T-cell (primary cell): ENCODE results near the gene KCNJ6. TPM values are rescaled to one million over a fixed set of nuclear protein-coding genes. Genes with fewer than 3 reads are reported as not detected.
A peak's percentile ranks its signal among the peaks of the same experiment; 100 is the strongest.

Source experiments
- ATAC-seq, 4 experiments: fragments of 200-7000 bp in 3 of 4; fragments of 150-1000 bp in 1 of 4; cut with Tn5 transposase; replicated peaks in 1 of 4; 1 replicate in 3 of 4; 2 replicates in 1 of 4; pipeline ENCODE4 v1.10.0; 2021; ENCODE audit warnings: moderate library complexity in 3 of 4, mild to moderate bottlenecking in 2 of 4, moderate number of reproducible peaks in 1 of 4
- CTCF ChIA-PET, 2 donors: fragments of 300-600 bp; sonication (Branson Sonifier 250); formaldehyde crosslinking; loops; one replicate each; lab custom pipeline; 2022; ENCODE audit warnings: antibody characterized with exemption in 2 of 2; lab: Charles Lee
- POLR2A ChIA-PET, 2 donors: fragments of 300-600 bp; sonication (Branson Sonifier 250); formaldehyde crosslinking; loops; one replicate each; lab custom pipeline; 2022; ENCODE audit warnings: antibody characterized with exemption in 2 of 2; lab: Charles Lee
- DNase-seq, 35 experiments: peaks; one replicate each; pipeline versions ENCODE4 v3.0.0 to v3.0.0-alpha.2; 2013 to 2023
- H3K27ac ChIP-seq: one replicate; pipeline ENCODE4 v1.5.1; 2013; ENCODE audit warnings: low read length
- H3K27me3 ChIP-seq, 2 experiments: replicated peaks in 1 of 2; 1 replicate in 1 of 2; 2 replicates in 1 of 2; pipeline versions ENCODE4 v1.6.1 to v1.7.0; 2013; ENCODE audit warnings: low read length in 1 of 2, mixed read lengths in 1 of 2; ENCODE audit not compliant: control insufficient read depth in 2 of 2, insufficient read depth in 2 of 2; ENCODE audit errors: extremely low read depth in 1 of 2
- H3K36me3 ChIP-seq, 2 donors: 1 replicate in 1 of 2; 2 replicates in 1 of 2; pipeline versions ENCODE4 v1.6.1 to v1.7.0; 2013; ENCODE audit warnings: low read length in 1 of 2; ENCODE audit not compliant: control insufficient read depth in 2 of 2, insufficient read depth in 1 of 2; ENCODE audit errors: extremely low read depth in 1 of 2
- H3K4me1 ChIP-seq, 2 experiments: 1 replicate in 1 of 2; 2 replicates in 1 of 2; pipeline versions ENCODE4 v1.6.1 to v1.7.0; 2013; ENCODE audit warnings: low read length in 2 of 2, mixed read lengths in 1 of 2; ENCODE audit not compliant: insufficient read depth in 2 of 2, control insufficient read depth in 1 of 2; ENCODE audit errors: extremely low read depth in 1 of 2
- H3K4me3 ChIP-seq, 2 donors: 1 replicate in 1 of 2; 2 replicates in 1 of 2; pipeline versions ENCODE4 v1.5.1 to v1.7.0; 2013; ENCODE audit warnings: mild to moderate bottlenecking in 2 of 2, low read length in 1 of 2, moderate library complexity in 1 of 2; ENCODE audit not compliant: control insufficient read depth in 1 of 2; ENCODE audit errors: extremely low read depth in 1 of 2
- H3K9me3 ChIP-seq: 2 replicates; pipeline ENCODE4 v1.7.0; 2013
- H3K27ac Mint-ChIP-seq, 2 donors: one replicate each; pipeline ENCODE4 v1.8.0; 2020 to 2021; ENCODE audit warnings: mild to moderate bottlenecking in 2 of 2, mixed read lengths in 2 of 2
- H3K27me3 Mint-ChIP-seq, 2 donors: one replicate each; pipeline ENCODE4 v1.8.0; 2021 to 2022; ENCODE audit warnings: mixed read lengths in 2 of 2
- H3K36me3 Mint-ChIP-seq: one replicate; pipeline ENCODE4 v1.8.0; 2021; ENCODE audit warnings: mixed read lengths
- H3K4me1 Mint-ChIP-seq, 3 donors: one replicate each; pipeline ENCODE4 v1.8.0; 2020 to 2022; ENCODE audit warnings: mixed read lengths in 3 of 3, mild to moderate bottlenecking in 1 of 3
- H3K4me3 Mint-ChIP-seq, 3 donors: one replicate each; pipeline ENCODE4 v1.8.0; 2020 to 2022; ENCODE audit warnings: mild to moderate bottlenecking in 3 of 3, mixed read lengths in 3 of 3, moderate library complexity in 3 of 3
- H3K9me3 Mint-ChIP-seq, 3 donors: one replicate each; pipeline ENCODE4 v1.8.0; 2020 to 2022; ENCODE audit warnings: mixed read lengths in 3 of 3
- WGBS: methylation state at CpG from one replicate; pipeline ENCODE4 v1.1.5; 2013; ENCODE audit warnings: missing lambda C conversion rate; ENCODE audit not compliant: insufficient coverage; 5-methylcytosine and 5-hydroxymethylcytosine counted together
- total RNA-seq, 35 experiments: library from RNA in 6 of 35; stranded (reverse) in 6 of 35; fragments of 120-200 nt in 1 of 35; gene quantifications; one replicate each; pipeline versions ENCODE4 v1.2.1 to v1.2.4 and lab custom pipeline; 2013 to 2026

The KCNJ6 gene
- total RNA-seq, 5 donors from 2014 or later (not counting 1 experiment from before 2014, with no cell fraction given), result not detected

DNA sequence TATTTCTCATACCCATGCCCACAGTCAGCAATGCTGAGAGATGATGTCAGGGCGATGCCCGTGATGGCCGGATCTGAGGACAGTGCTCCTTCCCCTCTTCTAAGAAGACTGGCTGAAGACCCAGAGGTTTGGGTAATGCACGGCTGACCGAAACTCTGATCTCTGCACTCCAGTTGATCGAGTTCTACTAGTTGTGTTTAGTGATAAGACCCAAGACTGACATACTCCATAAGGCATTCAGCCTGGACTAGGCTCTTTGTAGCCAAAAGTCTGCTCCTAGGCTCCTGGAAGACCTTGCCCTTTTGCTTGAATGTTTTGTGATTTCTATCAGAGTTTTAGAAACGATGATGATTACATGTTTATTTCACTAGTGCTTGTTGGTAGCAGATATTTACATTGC is 298.2 kb downstream of the KCNJ6 start:
- Mint-ChIP-seq H3K36me3 (no peaks in the 10 kb centered on the region), H3K4me1 (no peaks in the 10 kb centered on the region), H3K9me3 (no peaks in the 10 kb centered on the region), H3K27ac (no peak overlapping the region), H3K27me3 (peaks cover 16 to 27% of the 10 kb centered on the region in 2 donors), H3K4me3 (no peak overlapping the region)
- CTCF ChIA-PET, result no interaction called here
- WGBS, result 89% methylated on average over 3 of the region's 7 CpGs
- DNase-seq (no peak), ATAC-seq (no peak)
- Histone ChIP-seq H3K27ac (no peak overlapping the region), H3K4me1 (no peaks in the 10 kb centered on the region), H3K4me3 (no peak overlapping the region), H3K36me3 (no peaks in the 10 kb centered on the region), H3K9me3 (no peaks in the 10 kb centered on the region), H3K27me3 (peaks cover 0 to 22% of the 10 kb centered on the region in 2 experiments)
- POLR2A ChIA-PET, result no interaction called here

DNA sequence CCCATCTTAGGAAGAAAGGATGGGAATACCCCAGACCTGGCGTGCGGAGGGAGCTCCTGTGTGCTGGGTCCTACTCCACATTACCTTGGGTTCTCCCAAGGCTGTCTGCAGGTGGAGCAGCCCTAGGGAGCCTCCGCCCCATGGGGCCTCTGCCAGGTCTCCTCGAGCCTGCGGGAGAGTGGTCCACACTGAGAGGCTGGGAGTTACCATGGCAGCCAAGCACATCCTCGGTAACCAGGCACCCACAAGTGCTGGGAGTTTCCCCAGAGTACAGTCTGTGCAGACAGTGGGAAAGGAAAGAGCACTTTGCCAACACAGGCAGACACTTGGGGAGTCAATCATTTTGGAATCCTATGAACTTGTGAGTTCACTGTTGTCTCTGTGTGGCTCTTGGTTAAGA is 300.3 kb downstream of the KCNJ6 start:
- Histone ChIP-seq H3K36me3 (no peaks in the 10 kb centered on the region), H3K9me3 (no peaks in the 10 kb centered on the region), H3K27ac (no peak overlapping the region), H3K4me1 (no peaks in the 10 kb centered on the region), H3K4me3 (no peak overlapping the region), H3K27me3 (peaks cover 0 to 17% of the 10 kb centered on the region in 2 experiments)
- Mint-ChIP-seq H3K9me3 (peaks cover 0 to 7% (median 0%) of the 10 kb centered on the region in 3 donors), H3K4me3 (no peak overlapping the region), H3K4me1 (no peaks in the 10 kb centered on the region), H3K27me3 (peaks cover 15 to 19% of the 10 kb centered on the region in 2 donors), H3K36me3 (no peaks in the 10 kb centered on the region), H3K27ac (no peak overlapping the region)
- POLR2A ChIA-PET, result interaction anchor here in 1 of 2 donors (0.6 kb wide), 1 partner anchor 571 kb away, joined by 3 read pairs; no protein-coding TSS in a partner anchor
- CTCF ChIA-PET, result interaction anchor here in 1 of 2 donors (0.6 kb wide), 1 partner anchor 316 kb away, joined by 3 read pairs; no protein-coding TSS in a partner anchor
- ATAC-seq (no peak), DNase-seq (no peak)
- 85% methylated on average over 6 of the region's 6 CpGs for WGBS

DNA sequence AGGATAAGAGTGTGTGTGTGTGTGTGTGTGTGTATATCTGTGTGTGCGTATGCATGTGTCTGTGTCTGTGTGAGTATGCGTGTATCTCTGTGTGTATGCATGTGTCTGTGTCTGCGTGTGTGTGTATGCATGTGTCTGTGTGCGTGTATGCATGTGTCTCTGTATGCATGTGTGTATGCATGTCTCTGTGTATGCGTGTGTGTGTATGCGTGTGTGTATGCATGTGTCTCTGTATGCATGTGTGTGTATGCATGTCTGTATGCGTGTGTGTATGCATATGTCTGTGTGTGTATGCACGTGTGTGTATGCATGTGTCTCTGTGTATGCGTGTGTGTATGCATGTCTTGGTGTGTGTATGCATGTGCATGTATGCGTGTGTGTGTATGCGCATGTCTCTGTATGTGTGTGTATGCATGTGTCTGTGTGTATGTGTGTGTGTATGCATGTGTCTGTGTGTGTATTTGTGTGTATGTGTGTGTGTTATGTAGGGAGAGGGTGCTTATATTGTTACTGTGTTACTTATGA is 301.8 kb downstream of the KCNJ6 start:
- H3K27ac ChIP-seq, result no peak overlapping the region
- H3K4me1 Mint-ChIP-seq, result no peaks in the 10 kb centered on the region
- ATAC-seq (no peak), DNase-seq (no peak)
- H3K9me3 ChIP-seq, result no peaks in the 10 kb centered on the region
- H3K36me3 ChIP-seq, result no peaks in the 10 kb centered on the region
- ChIA-PET POLR2A (no interaction called here), CTCF (no interaction called here)
- no peak overlapping the region for H3K4me3 ChIP-seq
- no peaks in the 10 kb centered on the region for H3K36me3 Mint-ChIP-seq
- H3K9me3 Mint-ChIP-seq, result peaks cover 0 to 7% (median 0%) of the 10 kb centered on the region in 3 donors
- WGBS, result 94% methylated on average over 11 of the region's 11 CpGs
- H3K4me3 Mint-ChIP-seq, result no peak overlapping the region
- H3K27me3 ChIP-seq, result peaks cover 0 to 16% of the 10 kb centered on the region in 2 experiments
- H3K27ac Mint-ChIP-seq, result no peak overlapping the region
- H3K4me1 ChIP-seq, result no peaks in the 10 kb centered on the region
- H3K27me3 Mint-ChIP-seq, result peaks cover 19 to 25% of the 10 kb centered on the region in 2 donors

DNA sequence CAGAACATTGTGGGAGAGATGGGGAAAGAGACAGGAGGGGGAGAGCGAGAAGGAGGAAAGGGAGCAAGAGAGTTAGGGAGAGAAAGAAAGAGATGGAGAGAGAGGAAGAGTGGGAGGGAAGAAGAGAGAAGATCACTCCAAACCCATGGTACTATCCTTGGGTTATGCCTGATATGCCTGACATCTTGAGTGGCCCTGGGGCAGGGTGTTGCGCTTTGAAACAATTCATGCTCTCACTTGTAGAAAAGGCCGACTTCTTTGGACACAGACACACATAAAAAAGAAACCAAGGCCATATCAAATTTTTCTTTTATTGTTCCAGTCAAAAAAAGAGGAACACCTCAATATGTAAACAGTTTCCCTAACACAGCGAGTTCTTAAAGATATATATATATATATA is 309.2 kb downstream of the KCNJ6 start:
- Histone ChIP-seq H3K9me3 (no peaks in the 10 kb centered on the region), H3K27me3 (peaks cover 0 to 10% of the 10 kb centered on the region in 2 experiments), H3K27ac (no peak overlapping the region), H3K4me1 (no peaks in the 10 kb centered on the region), H3K36me3 (no peaks in the 10 kb centered on the region), H3K4me3 (no peak overlapping the region)
- Mint-ChIP-seq H3K27ac (no peak overlapping the region), H3K4me1 (no peaks in the 10 kb centered on the region), H3K36me3 (no peaks in the 10 kb centered on the region), H3K9me3 (no peaks in the 10 kb centered on the region), H3K4me3 (no peak overlapping the region), H3K27me3 (peaks cover 34 to 35% of the 10 kb centered on the region in 2 donors)
- ChIA-PET POLR2A (no interaction called here), CTCF (no interaction called here)
- 100% methylated on average over 1 of the region's 4 CpGs for WGBS
- ATAC-seq, result no peak
- no peak for DNase-seq

DNA sequence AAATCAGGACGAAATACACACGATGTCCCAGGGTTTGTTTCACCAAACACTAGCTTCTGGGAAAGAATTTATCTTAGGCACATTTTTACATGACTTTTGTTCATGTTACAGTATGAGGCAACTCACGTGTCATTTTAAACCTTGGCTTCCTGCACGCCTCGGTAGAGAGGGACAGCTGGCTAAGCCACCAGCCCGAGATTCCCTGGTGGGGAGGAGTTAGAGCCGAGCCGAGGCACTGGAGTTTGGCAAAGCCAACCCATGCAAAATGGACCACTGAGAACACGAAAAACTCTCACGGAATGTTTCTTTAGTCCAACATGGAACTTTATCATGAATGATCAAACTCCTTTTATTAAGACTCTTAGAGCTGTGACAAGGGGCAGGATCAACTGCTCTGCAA is 309.7 kb downstream of the KCNJ6 start:
- DNase-seq, result no peak
- Mint-ChIP-seq H3K4me1 (no peaks in the 10 kb centered on the region), H3K9me3 (no peaks in the 10 kb centered on the region), H3K27ac (peak overlapping the region in 1 of 2 donors; percentile 40), H3K27me3 (peaks cover 32 to 35% of the 10 kb centered on the region in 2 donors), H3K4me3 (no peak overlapping the region), H3K36me3 (no peaks in the 10 kb centered on the region)
- POLR2A ChIA-PET, result no interaction called here
- no peak overlapping the region for H3K27ac ChIP-seq
- no peak for ATAC-seq
- no peak overlapping the region for H3K4me3 ChIP-seq
- CTCF ChIA-PET, result no interaction called here
- WGBS, result 89% methylated on average over 3 of the region's 10 CpGs
- H3K27me3 ChIP-seq, result peaks cover 0 to 10% of the 10 kb centered on the region in 2 experiments
- H3K36me3 ChIP-seq, result no peaks in the 10 kb centered on the region
- no peaks in the 10 kb centered on the region for H3K9me3 ChIP-seq
- no peaks in the 10 kb centered on the region for H3K4me1 ChIP-seq

DNA sequence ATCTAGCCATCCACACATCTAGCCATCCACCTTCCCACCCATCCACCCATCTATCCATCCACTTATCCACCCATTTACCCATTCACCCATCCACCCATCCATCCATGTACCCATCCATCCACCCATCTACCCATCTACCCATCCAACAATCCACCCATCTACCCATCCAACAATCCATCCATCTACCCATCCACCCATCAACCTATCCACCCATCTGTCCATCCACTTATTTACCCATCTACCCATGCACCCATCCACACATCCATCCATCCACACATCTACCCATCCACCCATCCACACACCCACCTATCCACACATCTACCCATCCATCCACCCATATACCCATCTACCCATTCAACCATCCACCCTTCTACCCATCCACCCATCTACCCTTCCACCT is 311.3 kb downstream of the KCNJ6 start:
- peaks cover 0 to 10% of the 10 kb centered on the region in 2 experiments for H3K27me3 ChIP-seq
- Mint-ChIP-seq H3K27ac (no peak overlapping the region), H3K4me3 (no peak overlapping the region), H3K4me1 (no peaks in the 10 kb centered on the region), H3K27me3 (peaks cover 29 to 35% of the 10 kb centered on the region in 2 donors), H3K36me3 (no peaks in the 10 kb centered on the region), H3K9me3 (no peaks in the 10 kb centered on the region)
- ChIA-PET POLR2A (no interaction called here), CTCF (no interaction called here)
- ATAC-seq (no peak), DNase-seq (no peak)
- H3K4me1 ChIP-seq, result no peaks in the 10 kb centered on the region
- no peaks in the 10 kb centered on the region for H3K36me3 ChIP-seq
- H3K9me3 ChIP-seq, result no peaks in the 10 kb centered on the region
- H3K4me3 ChIP-seq, result no peak overlapping the region
- no peak overlapping the region for H3K27ac ChIP-seq
